Measurements from ENCODE around the gene TMEM8B.

Gene TMEM8B

GRCh38 chr9:35842020-35842745, 13.2 kb downstream of the TMEM8B start:
- no peak for ATAC-seq
- TF ChIP-seq PPARA (CRISPR knock-in tag; IDR thresholded peaks at IDR 0.05; ENCODE audit: borderline replicate concordance), result no peak
- TF ChIP-seq BACH2 (CRISPR knock-in tag; IDR thresholded peaks at IDR 0.05; ENCODE audit: borderline replicate concordance), result no peak
- no peak for TF ChIP-seq ZNF70 (CRISPR knock-in tag; IDR thresholded peaks at IDR 0.05)
- no peak for TF ChIP-seq OSR1 (CRISPR knock-in tag; IDR thresholded peaks at IDR 0.05)
- no peak for TF ChIP-seq GLIS3 (CRISPR knock-in tag; IDR thresholded peaks at IDR 0.05)
- no peak for TF ChIP-seq RARB (CRISPR knock-in tag; IDR thresholded peaks at IDR 0.05)
- no peak for TF ChIP-seq ARNTL (CRISPR knock-in tag; IDR thresholded peaks at IDR 0.05; ENCODE audit: borderline replicate concordance, low read depth)
- TF ChIP-seq ESRRG (CRISPR knock-in tag; IDR thresholded peaks at IDR 0.05), result no peak
- no peak for TF ChIP-seq ISL1 (CRISPR knock-in tag; IDR thresholded peaks at IDR 0.05)
- no peak for TF ChIP-seq ZFP30 (CRISPR knock-in tag; IDR thresholded peaks at IDR 0.05)
- TF ChIP-seq TSHZ2 (CRISPR knock-in tag; IDR thresholded peaks at IDR 0.05), result no peak
- no peak for TF ChIP-seq CREB5 (CRISPR knock-in tag; IDR thresholded peaks at IDR 0.05; ENCODE audit: low read depth)
- TF ChIP-seq ZNF565 (CRISPR knock-in tag; conservative IDR thresholded peaks at IDR 0.05; ENCODE audit: low read depth), result no peak
- no peak for TF ChIP-seq ZFP3 (CRISPR knock-in tag; IDR thresholded peaks at IDR 0.05)
- TF ChIP-seq TCF4 (CRISPR knock-in tag; IDR thresholded peaks at IDR 0.05; ENCODE audit: borderline replicate concordance), result no peak
- TF ChIP-seq CSDC2 (CRISPR knock-in tag; IDR thresholded peaks at IDR 0.05), result no peak
- no peak for TF ChIP-seq PATZ1 (CRISPR knock-in tag; IDR thresholded peaks at IDR 0.05; ENCODE audit: borderline replicate concordance)

GRCh38 chr9:35842795-35843194, 13.8 kb downstream of the TMEM8B start:
- no peak for ATAC-seq
- TF ChIP-seq ESRRG (CRISPR knock-in tag; IDR thresholded peaks at IDR 0.05), result no peak

- no peak for TF ChIP-seq TSHZ2 (CRISPR knock-in tag; IDR thresholded peaks at IDR 0.05)
- TF ChIP-seq TOX (CRISPR knock-in tag; IDR thresholded peaks at IDR 0.05; ENCODE audit: borderline replicate concordance), result no peak
- no peak for TF ChIP-seq CSRNP3 (CRISPR knock-in tag; IDR thresholded peaks at IDR 0.05)
- no peak for TF ChIP-seq ZFP30 (CRISPR knock-in tag; IDR thresholded peaks at IDR 0.05)
- no peak for TF ChIP-seq ZNF70 (CRISPR knock-in tag; IDR thresholded peaks at IDR 0.05)
- no peak for TF ChIP-seq RARB (CRISPR knock-in tag; IDR thresholded peaks at IDR 0.05)
- no peak for TF ChIP-seq ZNF565 (CRISPR knock-in tag; conservative IDR thresholded peaks at IDR 0.05; ENCODE audit: low read depth)
- TF ChIP-seq ISL1 (CRISPR knock-in tag; IDR thresholded peaks at IDR 0.05), result no peak
- no peak for TF ChIP-seq PATZ1 (CRISPR knock-in tag; IDR thresholded peaks at IDR 0.05; ENCODE audit: borderline replicate concordance)
- no peak for TF ChIP-seq SNAI2 (CRISPR knock-in tag; IDR thresholded peaks at IDR 0.05)
- TF ChIP-seq PPARA (CRISPR knock-in tag; IDR thresholded peaks at IDR 0.05; ENCODE audit: borderline replicate concordance), result no peak
- no peak for TF ChIP-seq BACH2 (CRISPR knock-in tag; IDR thresholded peaks at IDR 0.05; ENCODE audit: borderline replicate concordance)
- TF ChIP-seq ZFP3 (CRISPR knock-in tag; IDR thresholded peaks at IDR 0.05), result no peak
- no peak for TF ChIP-seq GLIS3 (CRISPR knock-in tag; IDR thresholded peaks at IDR 0.05)
- TF ChIP-seq CSDC2 (CRISPR knock-in tag; IDR thresholded peaks at IDR 0.05), result no peak
These were observed 15.7 kb downstream of the TMEM8B start for GRCh38 chr9:35844628-35845270.

More at GRCh38 chr9:35844628-35845270, 15.7 kb downstream of the TMEM8B start:
- ATAC-seq, result peak; percentile 73

Data from SK-N-SH treated with all-trans-retinoic acid at 6 μM for 48 hours (cell line).